ENCODE data around the gene XXYLT1.
"Not testable (repeated sequence)": the region's sequence is repeated elsewhere in the genome, so short reads cannot be mapped to it uniquely, and the experiment has no call there.

XXYLT1 gene

DNA sequence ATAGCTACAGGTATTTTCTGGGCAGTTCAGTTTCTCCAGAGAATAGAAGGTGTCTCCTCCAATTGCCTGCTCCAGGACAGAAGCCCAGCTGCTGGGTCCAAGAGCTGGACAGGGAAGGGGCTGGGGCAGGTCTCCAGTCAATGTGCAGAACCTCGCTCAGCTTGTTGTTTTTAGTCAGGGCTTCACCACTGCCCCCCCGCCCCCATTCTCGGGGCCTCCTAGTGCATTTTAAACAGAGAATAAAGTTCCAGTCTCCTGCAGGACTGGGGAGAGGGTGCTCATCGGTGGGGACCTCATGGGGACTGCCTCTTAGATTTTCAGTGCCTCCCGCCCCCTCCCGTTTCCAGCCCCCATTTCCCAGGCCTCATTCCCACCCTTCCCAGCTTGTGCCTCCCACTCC lies 216.6 kb downstream of the XXYLT1 start:
- TF ChIP-seq GLIS3 (CRISPR knock-in tag; IDR thresholded peaks at IDR 0.05), result no peak
- no peak for TF ChIP-seq OSR1 (CRISPR knock-in tag; IDR thresholded peaks at IDR 0.05)
- TF ChIP-seq ZNF8 (CRISPR knock-in tag; IDR thresholded peaks at IDR 0.05), result no peak
- TF ChIP-seq, protein P1, sequence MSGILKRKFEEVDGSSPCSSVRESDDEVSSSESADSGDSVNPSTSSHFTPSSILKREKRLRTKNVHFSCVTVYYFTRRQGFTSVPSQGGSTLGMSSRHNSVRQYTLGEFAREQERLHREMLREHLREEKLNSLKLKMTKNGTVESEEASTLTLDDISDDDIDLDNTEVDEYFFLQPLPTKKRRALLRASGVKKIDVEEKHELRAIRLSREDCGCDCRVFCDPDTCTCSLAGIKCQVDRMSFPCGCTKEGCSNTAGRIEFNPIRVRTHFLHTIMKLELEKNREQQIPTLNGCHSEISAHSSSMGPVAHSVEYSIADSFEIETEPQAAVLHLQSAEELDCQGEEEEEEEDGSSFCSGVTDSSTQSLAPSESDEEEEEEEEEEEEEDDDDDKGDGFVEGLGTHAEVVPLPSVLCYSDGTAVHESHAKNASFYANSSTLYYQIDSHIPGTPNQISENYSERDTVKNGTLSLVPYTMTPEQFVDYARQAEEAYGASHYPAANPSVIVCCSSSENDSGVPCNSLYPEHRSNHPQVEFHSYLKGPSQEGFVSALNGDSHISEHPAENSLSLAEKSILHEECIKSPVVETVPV (CRISPR knock-in tag; IDR thresholded peaks at IDR 0.05), result no peak
- TF ChIP-seq, protein P2, sequence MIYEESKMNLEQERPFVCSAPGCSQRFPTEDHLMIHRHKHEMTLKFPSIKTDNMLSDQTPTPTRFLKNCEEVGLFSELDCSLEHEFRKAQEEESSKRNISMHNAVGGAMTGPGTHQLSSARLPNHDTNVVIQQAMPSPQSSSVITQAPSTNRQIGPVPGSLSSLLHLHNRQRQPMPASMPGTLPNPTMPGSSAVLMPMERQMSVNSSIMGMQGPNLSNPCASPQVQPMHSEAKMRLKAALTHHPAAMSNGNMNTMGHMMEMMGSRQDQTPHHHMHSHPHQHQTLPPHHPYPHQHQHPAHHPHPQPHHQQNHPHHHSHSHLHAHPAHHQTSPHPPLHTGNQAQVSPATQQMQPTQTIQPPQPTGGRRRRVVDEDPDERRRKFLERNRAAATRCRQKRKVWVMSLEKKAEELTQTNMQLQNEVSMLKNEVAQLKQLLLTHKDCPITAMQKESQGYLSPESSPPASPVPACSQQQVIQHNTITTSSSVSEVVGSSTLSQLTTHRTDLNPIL (CRISPR knock-in tag; IDR thresholded peaks at IDR 0.05; ENCODE audit: low read depth), result no peak
- no peak for TF ChIP-seq RARB (CRISPR knock-in tag; IDR thresholded peaks at IDR 0.05)
- TF ChIP-seq, protein P3, sequence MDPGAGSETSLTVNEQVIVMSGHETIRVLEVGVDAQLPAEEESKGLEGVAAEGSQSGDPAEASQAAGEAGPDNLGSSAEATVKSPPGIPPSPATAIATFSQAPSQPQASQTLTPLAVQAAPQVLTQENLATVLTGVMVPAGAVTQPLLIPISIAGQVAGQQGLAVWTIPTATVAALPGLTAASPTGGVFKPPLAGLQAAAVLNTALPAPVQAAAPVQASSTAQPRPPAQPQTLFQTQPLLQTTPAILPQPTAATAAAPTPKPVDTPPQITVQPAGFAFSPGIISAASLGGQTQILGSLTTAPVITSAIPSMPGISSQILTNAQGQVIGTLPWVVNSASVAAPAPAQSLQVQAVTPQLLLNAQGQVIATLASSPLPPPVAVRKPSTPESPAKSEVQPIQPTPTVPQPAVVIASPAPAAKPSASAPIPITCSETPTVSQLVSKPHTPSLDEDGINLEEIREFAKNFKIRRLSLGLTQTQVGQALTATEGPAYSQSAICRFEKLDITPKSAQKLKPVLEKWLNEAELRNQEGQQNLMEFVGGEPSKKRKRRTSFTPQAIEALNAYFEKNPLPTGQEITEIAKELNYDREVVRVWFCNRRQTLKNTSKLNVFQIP (CRISPR knock-in tag; IDR thresholded peaks at IDR 0.05; ENCODE audit: borderline replicate concordance, low read depth), result no peak
- TF ChIP-seq ARNTL (CRISPR knock-in tag; IDR thresholded peaks at IDR 0.05; ENCODE audit: borderline replicate concordance, low read depth), result no peak
- TF ChIP-seq, protein P4, sequence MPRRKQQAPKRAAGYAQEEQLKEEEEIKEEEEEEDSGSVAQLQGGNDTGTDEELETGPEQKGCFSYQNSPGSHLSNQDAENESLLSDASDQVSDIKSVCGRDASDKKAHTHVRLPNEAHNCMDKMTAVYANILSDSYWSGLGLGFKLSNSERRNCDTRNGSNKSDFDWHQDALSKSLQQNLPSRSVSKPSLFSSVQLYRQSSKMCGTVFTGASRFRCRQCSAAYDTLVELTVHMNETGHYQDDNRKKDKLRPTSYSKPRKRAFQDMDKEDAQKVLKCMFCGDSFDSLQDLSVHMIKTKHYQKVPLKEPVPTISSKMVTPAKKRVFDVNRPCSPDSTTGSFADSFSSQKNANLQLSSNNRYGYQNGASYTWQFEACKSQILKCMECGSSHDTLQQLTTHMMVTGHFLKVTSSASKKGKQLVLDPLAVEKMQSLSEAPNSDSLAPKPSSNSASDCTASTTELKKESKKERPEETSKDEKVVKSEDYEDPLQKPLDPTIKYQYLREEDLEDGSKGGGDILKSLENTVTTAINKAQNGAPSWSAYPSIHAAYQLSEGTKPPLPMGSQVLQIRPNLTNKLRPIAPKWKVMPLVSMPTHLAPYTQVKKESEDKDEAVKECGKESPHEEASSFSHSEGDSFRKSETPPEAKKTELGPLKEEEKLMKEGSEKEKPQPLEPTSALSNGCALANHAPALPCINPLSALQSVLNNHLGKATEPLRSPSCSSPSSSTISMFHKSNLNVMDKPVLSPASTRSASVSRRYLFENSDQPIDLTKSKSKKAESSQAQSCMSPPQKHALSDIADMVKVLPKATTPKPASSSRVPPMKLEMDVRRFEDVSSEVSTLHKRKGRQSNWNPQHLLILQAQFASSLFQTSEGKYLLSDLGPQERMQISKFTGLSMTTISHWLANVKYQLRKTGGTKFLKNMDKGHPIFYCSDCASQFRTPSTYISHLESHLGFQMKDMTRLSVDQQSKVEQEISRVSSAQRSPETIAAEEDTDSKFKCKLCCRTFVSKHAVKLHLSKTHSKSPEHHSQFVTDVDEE (CRISPR knock-in tag; IDR thresholded peaks at IDR 0.05), result no peak
- no peak for TF ChIP-seq CSDC2 (CRISPR knock-in tag; IDR thresholded peaks at IDR 0.05)
- no peak for TF ChIP-seq ZFP3 (CRISPR knock-in tag; IDR thresholded peaks at IDR 0.05)
- no peak for TF ChIP-seq ESRRG (CRISPR knock-in tag; IDR thresholded peaks at IDR 0.05)
- no peak for TF ChIP-seq PPARA (CRISPR knock-in tag; IDR thresholded peaks at IDR 0.05; ENCODE audit: borderline replicate concordance)
- no peak for TF ChIP-seq ZNF565 (CRISPR knock-in tag; conservative IDR thresholded peaks at IDR 0.05; ENCODE audit: low read depth)
- no peak for TF ChIP-seq ZFP30 (CRISPR knock-in tag; IDR thresholded peaks at IDR 0.05)
- TF ChIP-seq ZC3H10 (CRISPR knock-in tag; IDR thresholded peaks at IDR 0.05), result no peak
- no peak for TF ChIP-seq TCF4 (CRISPR knock-in tag; IDR thresholded peaks at IDR 0.05; ENCODE audit: borderline replicate concordance)
- TF ChIP-seq, protein P5, sequence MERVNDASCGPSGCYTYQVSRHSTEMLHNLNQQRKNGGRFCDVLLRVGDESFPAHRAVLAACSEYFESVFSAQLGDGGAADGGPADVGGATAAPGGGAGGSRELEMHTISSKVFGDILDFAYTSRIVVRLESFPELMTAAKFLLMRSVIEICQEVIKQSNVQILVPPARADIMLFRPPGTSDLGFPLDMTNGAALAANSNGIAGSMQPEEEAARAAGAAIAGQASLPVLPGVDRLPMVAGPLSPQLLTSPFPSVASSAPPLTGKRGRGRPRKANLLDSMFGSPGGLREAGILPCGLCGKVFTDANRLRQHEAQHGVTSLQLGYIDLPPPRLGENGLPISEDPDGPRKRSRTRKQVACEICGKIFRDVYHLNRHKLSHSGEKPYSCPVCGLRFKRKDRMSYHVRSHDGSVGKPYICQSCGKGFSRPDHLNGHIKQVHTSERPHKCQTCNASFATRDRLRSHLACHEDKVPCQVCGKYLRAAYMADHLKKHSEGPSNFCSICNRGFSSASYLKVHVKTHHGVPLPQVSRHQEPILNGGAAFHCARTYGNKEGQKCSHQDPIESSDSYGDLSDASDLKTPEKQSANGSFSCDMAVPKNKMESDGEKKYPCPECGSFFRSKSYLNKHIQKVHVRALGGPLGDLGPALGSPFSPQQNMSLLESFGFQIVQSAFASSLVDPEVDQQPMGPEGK (CRISPR knock-in tag; IDR thresholded peaks at IDR 0.05; ENCODE audit: borderline replicate concordance), result no peak
- no peak for TF ChIP-seq TOX (CRISPR knock-in tag; IDR thresholded peaks at IDR 0.05; ENCODE audit: borderline replicate concordance)
- no peak for TF ChIP-seq BACH2 (CRISPR knock-in tag; IDR thresholded peaks at IDR 0.05; ENCODE audit: borderline replicate concordance)
- no peak for ATAC-seq

DNA sequence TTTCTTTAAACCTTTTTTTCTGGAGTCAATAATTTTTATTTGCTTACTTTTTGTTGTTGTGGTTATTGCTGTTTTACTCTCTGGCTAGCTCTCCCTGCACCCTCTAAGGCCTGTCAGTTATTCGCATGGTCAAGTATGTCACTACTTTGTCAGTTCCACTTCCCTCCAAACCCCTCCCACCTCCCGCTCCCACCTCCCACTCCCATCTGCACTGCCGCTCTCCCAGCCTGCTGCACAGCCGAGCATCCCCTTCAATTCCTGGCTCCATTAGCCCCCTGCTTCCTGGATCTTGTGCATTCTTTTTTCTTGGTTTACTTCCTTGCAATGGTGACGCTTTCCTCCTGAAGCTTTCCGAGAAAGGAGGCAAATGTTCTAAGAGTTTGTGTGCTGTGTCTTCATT lies 218.0 kb downstream of the XXYLT1 start:
- no peak for ATAC-seq
- TF ChIP-seq, protein P3 (CRISPR knock-in tag; IDR thresholded peaks at IDR 0.05; ENCODE audit: borderline replicate concordance, low read depth), result no peak
- no peak for TF ChIP-seq CSDC2 (CRISPR knock-in tag; IDR thresholded peaks at IDR 0.05)
- TF ChIP-seq ZNF70 (CRISPR knock-in tag; IDR thresholded peaks at IDR 0.05), result no peak
- TF ChIP-seq, protein P4 (CRISPR knock-in tag; IDR thresholded peaks at IDR 0.05), result no peak
- TF ChIP-seq GLIS3 (CRISPR knock-in tag; IDR thresholded peaks at IDR 0.05), result no peak
- TF ChIP-seq ZFP30 (CRISPR knock-in tag; IDR thresholded peaks at IDR 0.05), result no peak
- TF ChIP-seq, protein P2 (CRISPR knock-in tag; IDR thresholded peaks at IDR 0.05; ENCODE audit: low read depth), result no peak

DNA sequence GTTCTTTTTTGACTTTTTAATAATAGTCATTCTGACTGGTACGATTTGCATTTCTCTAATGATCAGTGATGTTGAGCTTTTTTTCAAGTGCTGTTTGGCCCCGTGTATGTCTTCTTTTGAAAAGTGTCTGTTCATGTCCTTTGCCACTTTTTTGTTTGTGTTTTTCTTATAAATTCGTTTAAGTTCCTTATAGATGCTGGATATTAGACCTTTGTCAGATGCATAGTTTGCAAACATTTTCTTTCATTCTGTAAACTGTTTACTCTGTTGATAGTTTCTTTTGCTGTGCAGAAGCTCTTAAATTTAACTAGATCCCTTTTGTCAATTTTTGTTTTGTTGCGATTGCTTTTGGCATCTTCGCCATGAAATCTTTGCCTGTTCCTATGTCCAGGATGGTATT lies 220.7 kb downstream of the XXYLT1 start:
- ATAC-seq, result not testable (repeated sequence)
